ENCODE data around the gene SCAANT1.

- TF ChIP-seq CTCF (IDR thresholded peaks at IDR 0.05) (no peak), POLR2A (IDR thresholded peaks at IDR 0.05) (no peak)
Observed at GRCh38 chr3:63909431-63909830, 2.8 kb downstream of the SCAANT1 start.
